Measurements from ENCODE around the gene ARID1B. TPM values are rescaled to one million over a fixed set of nuclear protein-coding genes. Genes with fewer than 3 reads are reported as not detected.

The ARID1B gene
- total RNA-seq, 1 donor from 2014 or later = 59.3 TPM

GRCh38 chr6:156774863-156775405 is 2.2 kb upstream of the ARID1B start:
- peak; percentile 16 for TF ChIP-seq CTCF (IDR thresholded peaks at IDR 0.05)
- peak overlapping the region; percentile 0 for H3K27ac Mint-ChIP-seq (ENCODE audit: unreplicated experiment)
- no peaks in the 10 kb centered on the region for H3K36me3 Mint-ChIP-seq (ENCODE audit: low read depth)
- no peak for DNase-seq (ENCODE audit: low spot score)
- peaks cover 32% of the 10 kb centered on the region for H3K4me1 Mint-ChIP-seq (ENCODE audit: low read depth)
- no peaks in the 10 kb centered on the region for H3K9me3 Mint-ChIP-seq (ENCODE audit: low read depth)
- no peaks in the 10 kb centered on the region for H3K27me3 Mint-ChIP-seq (ENCODE audit: low read depth)
- H3K4me3 Mint-ChIP-seq (ENCODE audit: unreplicated experiment) = peak overlapping the region; percentile 36

GRCh38 chr6:156775717-156776116 is 1.5 kb upstream of the ARID1B start:
- Mint-ChIP-seq H3K4me3 (ENCODE audit: unreplicated experiment) (no peak overlapping the region), H3K27me3 (ENCODE audit: low read depth) (no peaks in the 10 kb centered on the region), H3K36me3 (ENCODE audit: low read depth) (no peaks in the 10 kb centered on the region), H3K27ac (ENCODE audit: unreplicated experiment) (no peak overlapping the region), H3K4me1 (ENCODE audit: low read depth) (peaks cover 40% of the 10 kb centered on the region), H3K9me3 (ENCODE audit: low read depth) (no peaks in the 10 kb centered on the region)
- no peak for TF ChIP-seq CTCF (IDR thresholded peaks at IDR 0.05)
- no peak for DNase-seq (ENCODE audit: low spot score)

- H3K36me3 Mint-ChIP-seq (ENCODE audit: low read depth) = no peaks in the 10 kb centered on the region
- peaks cover 47% of the 10 kb centered on the region for H3K4me1 Mint-ChIP-seq (ENCODE audit: low read depth)
- H3K9me3 Mint-ChIP-seq (ENCODE audit: low read depth) = no peaks in the 10 kb centered on the region
- DNase-seq (ENCODE audit: low spot score) = no peak
- H3K27me3 Mint-ChIP-seq (ENCODE audit: low read depth) = no peaks in the 10 kb centered on the region
- peak overlapping the region; percentile 92 for H3K27ac Mint-ChIP-seq (ENCODE audit: unreplicated experiment)
- peak overlapping the region; percentile 76 for H3K4me3 Mint-ChIP-seq (ENCODE audit: unreplicated experiment)
- peak; percentile 50 for TF ChIP-seq CTCF (IDR thresholded peaks at IDR 0.05)
These were observed 723 bp upstream of the ARID1B start for GRCh38 chr6:156776470-156776839.

- peaks cover 59% of the 10 kb centered on the region for H3K4me1 Mint-ChIP-seq (ENCODE audit: low read depth)
- no peak for TF ChIP-seq CTCF (IDR thresholded peaks at IDR 0.05)
- no peaks in the 10 kb centered on the region for H3K9me3 Mint-ChIP-seq (ENCODE audit: low read depth)
- H3K36me3 Mint-ChIP-seq (ENCODE audit: low read depth) = no peaks in the 10 kb centered on the region
- H3K4me3 Mint-ChIP-seq (ENCODE audit: unreplicated experiment) = peak overlapping the region; percentile 84
- no peak for DNase-seq (ENCODE audit: low spot score)
- no peaks in the 10 kb centered on the region for H3K27me3 Mint-ChIP-seq (ENCODE audit: low read depth)
- peak overlapping the region; percentile 93 for H3K27ac Mint-ChIP-seq (ENCODE audit: unreplicated experiment)
These were observed 637 bp downstream of the ARID1B start for GRCh38 chr6:156777577-156778453.

- Mint-ChIP-seq H3K4me3 (ENCODE audit: unreplicated experiment) (peak overlapping the region; percentile 70), H3K4me1 (ENCODE audit: low read depth) (peaks cover 67% of the 10 kb centered on the region), H3K9me3 (ENCODE audit: low read depth) (no peaks in the 10 kb centered on the region), H3K36me3 (ENCODE audit: low read depth) (no peaks in the 10 kb centered on the region), H3K27ac (ENCODE audit: unreplicated experiment) (peak overlapping the region; percentile 82), H3K27me3 (ENCODE audit: low read depth) (no peaks in the 10 kb centered on the region)
- no peak for DNase-seq (ENCODE audit: low spot score)
- no peak for TF ChIP-seq CTCF (IDR thresholded peaks at IDR 0.05)
These were observed 1.5 kb downstream of the ARID1B start for GRCh38 chr6:156778454-156779205.

Measured in chondrocyte (in vitro differentiated cells).